Daoy (cell line): ENCODE results near the gene PLEKHH2. TPM values are rescaled to one million over a fixed set of nuclear protein-coding genes. Genes with fewer than 3 reads are reported as not detected.

Source experiments
- DNase-seq: peaks from one replicate; pipeline ENCODE4 v3.0.0-alpha.2; 2015; ENCODE audit warnings: low read depth
- total RNA-seq: library from RNA; depleted of rRNA; stranded (reverse); fragments of >200 nt; shearing (Covaris generic); gene quantifications from 2 replicates; pipeline ENCODE4 v1.2.3, GENCODE V29; 2014; rRNA removed

Gene PLEKHH2
- total RNA-seq, 1 experiment from 2014 or later, result 0.51 TPM

- DNase-seq, result no peak
Measured at GRCh38 chr2:43812006-43812405, 174.9 kb downstream of the PLEKHH2 start.

GRCh38 chr2:43812947-43813346 is 175.9 kb downstream of the PLEKHH2 start:
- DNase-seq, result no peak

GRCh38 chr2:43814711-43815110 is 177.7 kb downstream of the PLEKHH2 start:
- DNase-seq, result no peak

Other genes starting within 250 kb of the PLEKHH2 start
- gene THADA, start 41.2 kb upstream of the PLEKHH2 start, total RNA-seq, result 29.3 and 30.2 TPM in 2 replicates
- gene C1GALT1C1L, start 39.2 kb downstream of the PLEKHH2 start, total RNA-seq, result 0.12 and 1.3 TPM in 2 replicates
- 24.7 and 31.7 TPM in 2 replicates for gene DYNC2LI1, start 136.8 kb downstream of the PLEKHH2 start, total RNA-seq
- gene ABCG5, start 201.6 kb downstream of the PLEKHH2 start, total RNA-seq, result not detected in 2 replicates
- not detected in 2 replicates for gene ABCG8, start 201.7 kb downstream of the PLEKHH2 start, total RNA-seq